ENCODE results near the gene EEF1G. TPM values are rescaled to one million over a fixed set of nuclear protein-coding genes. Genes with fewer than 3 reads are reported as not detected.
"Not testable (repeated sequence)": the region's sequence is repeated elsewhere in the genome, so short reads cannot be mapped to it uniquely, and the experiment has no call there.

EEF1G gene
- total RNA-seq (ENCODE audit: low replicate concordance) = 1,443 and 1,493 TPM in 2 replicates

GRCh38 chr11:62573592-62574362 is at the start of gene EEF1G:
Gene EEF1G, minus strand, starts transcription at chr11:62573891. Its CDS starts 49 bp downstream, at chr11:62573842.
- peak within 1 kb of the TSS; percentile 97 for H3K4me3 ChIP-seq (ENCODE audit: low read depth, low read length)
- TF ChIP-seq, protein P1, sequence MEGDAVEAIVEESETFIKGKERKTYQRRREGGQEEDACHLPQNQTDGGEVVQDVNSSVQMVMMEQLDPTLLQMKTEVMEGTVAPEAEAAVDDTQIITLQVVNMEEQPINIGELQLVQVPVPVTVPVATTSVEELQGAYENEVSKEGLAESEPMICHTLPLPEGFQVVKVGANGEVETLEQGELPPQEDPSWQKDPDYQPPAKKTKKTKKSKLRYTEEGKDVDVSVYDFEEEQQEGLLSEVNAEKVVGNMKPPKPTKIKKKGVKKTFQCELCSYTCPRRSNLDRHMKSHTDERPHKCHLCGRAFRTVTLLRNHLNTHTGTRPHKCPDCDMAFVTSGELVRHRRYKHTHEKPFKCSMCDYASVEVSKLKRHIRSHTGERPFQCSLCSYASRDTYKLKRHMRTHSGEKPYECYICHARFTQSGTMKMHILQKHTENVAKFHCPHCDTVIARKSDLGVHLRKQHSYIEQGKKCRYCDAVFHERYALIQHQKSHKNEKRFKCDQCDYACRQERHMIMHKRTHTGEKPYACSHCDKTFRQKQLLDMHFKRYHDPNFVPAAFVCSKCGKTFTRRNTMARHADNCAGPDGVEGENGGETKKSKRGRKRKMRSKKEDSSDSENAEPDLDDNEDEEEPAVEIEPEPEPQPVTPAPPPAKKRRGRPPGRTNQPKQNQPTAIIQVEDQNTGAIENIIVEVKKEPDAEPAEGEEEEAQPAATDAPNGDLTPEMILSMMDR (IDR thresholded peaks at IDR 0.05; ENCODE audit: insufficient read depth, low read length) = no peak
- peak; percentile 100 for DNase-seq (ENCODE audit: low read depth)

- H3K4me3 ChIP-seq (ENCODE audit: low read depth, low read length) = no peak overlapping the region
- TF ChIP-seq, protein P1 (IDR thresholded peaks at IDR 0.05; ENCODE audit: insufficient read depth, low read length) = no peak
- no peak for DNase-seq (ENCODE audit: low read depth)
Measured at GRCh38 chr11:62622476-62623089, 48.9 kb upstream of the EEF1G start.

DNA sequence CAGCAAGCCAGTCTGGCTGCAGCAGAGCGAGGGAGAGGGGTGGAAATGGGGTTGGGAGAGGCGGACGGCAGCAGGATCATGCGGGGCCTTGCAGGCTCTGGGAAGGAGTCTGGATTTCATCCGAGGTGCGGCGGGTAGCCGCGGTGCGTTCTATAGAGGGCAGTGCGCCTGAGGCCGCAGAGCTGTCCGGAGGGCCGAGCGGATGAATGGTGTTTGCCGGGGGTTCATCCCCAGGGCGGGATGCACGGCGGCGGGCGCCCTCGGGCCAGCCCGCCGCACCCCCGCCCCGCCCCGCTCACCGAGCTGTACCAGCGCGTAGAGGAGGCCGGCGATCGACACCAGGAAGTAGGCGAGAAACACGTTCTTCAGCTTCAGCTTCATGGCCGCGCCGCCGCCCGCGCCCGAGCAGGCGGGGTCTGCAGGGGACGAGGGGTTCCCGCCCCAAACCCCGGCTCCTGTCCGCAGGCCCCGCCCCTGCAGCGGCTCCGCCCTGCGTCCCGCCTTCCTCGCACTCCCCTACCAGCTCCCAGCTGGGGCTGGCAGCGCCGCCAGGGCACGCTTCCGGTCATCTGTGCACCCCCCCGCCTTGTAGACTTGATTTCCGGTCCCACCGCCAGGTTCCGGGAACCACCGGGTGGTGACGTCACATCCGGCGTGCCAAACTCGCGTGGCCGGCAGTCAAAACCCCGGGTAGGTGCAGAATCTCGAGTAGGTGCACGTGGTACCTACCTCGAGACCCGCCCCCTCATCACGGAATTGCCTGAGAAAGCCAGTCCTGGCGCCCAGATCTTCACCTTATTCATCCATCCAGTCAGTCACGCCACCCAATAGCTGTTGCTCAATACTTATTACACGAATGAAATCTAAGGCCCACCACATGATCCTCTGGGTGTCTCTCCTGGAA is 48.1 kb upstream of the EEF1G start, which contains the start of gene B3GAT3:
Gene B3GAT3 (minus strand): TSS at position 420 of the 904 bp plus-strand sequence. CDS start 39 bp downstream, at position 381.
- TF ChIP-seq, protein P1 (IDR thresholded peaks at IDR 0.05; ENCODE audit: insufficient read depth, low read length) = no peak
- peak within 1 kb of the TSS; percentile 94 for H3K4me3 ChIP-seq (ENCODE audit: low read depth, low read length)
- DNase-seq (ENCODE audit: low read depth) = peak; percentile 98

GRCh38 chr11:62621027-62621566 is 47.4 kb upstream of the EEF1G start:
- DNase-seq (ENCODE audit: low read depth) = no peak
- TF ChIP-seq, protein P1 (IDR thresholded peaks at IDR 0.05; ENCODE audit: insufficient read depth, low read length) = no peak
- H3K4me3 ChIP-seq (ENCODE audit: low read depth, low read length) = peak overlapping the region; percentile 94

DNA sequence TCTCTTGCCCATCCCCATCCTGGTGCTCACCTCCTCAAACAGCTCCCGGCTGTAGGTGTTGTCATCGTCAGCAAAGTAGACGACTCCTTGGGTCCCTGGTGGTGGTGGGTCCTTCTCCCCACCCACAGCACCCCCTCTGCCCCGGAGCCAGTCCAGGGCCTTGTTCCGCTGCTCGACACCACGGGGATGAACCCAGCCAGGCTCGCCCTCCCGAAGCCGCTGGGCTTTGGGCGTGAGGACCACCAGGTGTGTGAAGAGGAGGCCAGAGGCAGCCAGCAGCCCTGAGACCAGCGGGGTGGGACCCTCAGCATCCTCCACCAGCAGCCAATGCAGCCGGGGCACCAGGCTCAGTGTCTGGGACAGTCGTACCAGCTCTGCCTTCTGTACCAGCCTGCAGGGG is 43.3 kb upstream of the EEF1G start:
- not testable (repeated sequence) for DNase-seq (ENCODE audit: low read depth); H3K4me3 ChIP-seq (ENCODE audit: low read depth, low read length)

- TF ChIP-seq, protein P1 (IDR thresholded peaks at IDR 0.05; ENCODE audit: insufficient read depth, low read length) = no peak
- no peak overlapping the region for H3K4me3 ChIP-seq (ENCODE audit: low read depth, low read length)
- no peak for DNase-seq (ENCODE audit: low read depth)
Measured at GRCh38 chr11:62615521-62615920, 41.8 kb upstream of the EEF1G start.
